ENCODE results near the gene NEDD4L.

The NEDD4L gene

DNA sequence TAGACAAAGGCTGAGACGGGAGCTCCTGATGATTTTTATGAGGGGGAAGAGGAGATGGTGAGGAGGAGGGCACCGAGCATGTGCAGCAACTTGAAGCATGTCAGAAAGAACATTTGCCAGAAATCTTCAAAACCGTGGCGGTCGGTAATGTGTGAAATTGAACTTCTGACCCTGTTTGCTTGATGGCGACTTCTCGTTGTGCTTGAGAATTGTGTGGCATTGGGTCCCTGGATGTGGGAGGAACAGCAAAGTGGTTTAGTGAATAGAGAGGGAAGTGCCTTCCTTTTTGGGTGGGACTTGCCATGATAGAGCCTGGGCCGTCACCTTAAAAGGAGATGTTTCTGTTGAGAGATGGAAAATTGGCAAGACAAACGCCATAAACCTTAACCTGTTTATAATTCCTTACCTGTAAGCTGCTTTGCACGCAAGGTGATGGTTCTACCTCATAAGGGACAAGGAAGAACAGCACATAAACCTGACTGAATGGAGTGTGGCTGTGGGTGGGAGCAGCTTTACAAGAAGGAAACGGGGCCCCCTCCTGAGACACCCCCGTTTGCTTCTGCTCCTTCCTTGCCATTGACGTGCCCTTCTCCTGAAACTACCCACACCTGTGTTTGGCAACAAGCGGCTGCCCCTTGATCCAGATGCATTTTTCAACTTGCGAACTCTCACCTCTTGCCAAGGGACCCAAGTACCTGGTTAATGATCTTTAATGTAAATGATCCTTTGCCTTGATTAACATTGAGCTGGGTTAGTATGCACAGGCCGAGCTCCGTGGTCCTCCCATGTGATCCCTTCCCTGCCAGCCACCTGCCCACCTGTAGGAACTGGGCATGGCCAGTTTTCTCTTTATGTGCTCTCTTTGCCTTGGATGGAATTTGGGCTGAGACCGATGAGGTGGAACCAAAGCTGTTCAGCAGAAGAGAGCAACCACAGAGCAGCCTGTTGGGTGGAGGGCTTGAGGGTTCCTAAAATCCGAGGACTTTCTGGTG lies 153.2 kb downstream of the NEDD4L start:
- Histone ChIP-seq H3K9me3 (ENCODE audit: severe bottlenecking) (no peaks in the 10 kb centered on the region), H3K4me3 (ENCODE audit: low read depth, low read length) (no peak overlapping the region), H3K27ac (no peak overlapping the region), H3K27me3 (ENCODE audit: insufficient read depth, low read depth, severe bottlenecking) (no peaks in the 10 kb centered on the region), H3K36me3 (no peaks in the 10 kb centered on the region)
- no peak for DNase-seq
- TF ChIP-seq, protein P1, sequence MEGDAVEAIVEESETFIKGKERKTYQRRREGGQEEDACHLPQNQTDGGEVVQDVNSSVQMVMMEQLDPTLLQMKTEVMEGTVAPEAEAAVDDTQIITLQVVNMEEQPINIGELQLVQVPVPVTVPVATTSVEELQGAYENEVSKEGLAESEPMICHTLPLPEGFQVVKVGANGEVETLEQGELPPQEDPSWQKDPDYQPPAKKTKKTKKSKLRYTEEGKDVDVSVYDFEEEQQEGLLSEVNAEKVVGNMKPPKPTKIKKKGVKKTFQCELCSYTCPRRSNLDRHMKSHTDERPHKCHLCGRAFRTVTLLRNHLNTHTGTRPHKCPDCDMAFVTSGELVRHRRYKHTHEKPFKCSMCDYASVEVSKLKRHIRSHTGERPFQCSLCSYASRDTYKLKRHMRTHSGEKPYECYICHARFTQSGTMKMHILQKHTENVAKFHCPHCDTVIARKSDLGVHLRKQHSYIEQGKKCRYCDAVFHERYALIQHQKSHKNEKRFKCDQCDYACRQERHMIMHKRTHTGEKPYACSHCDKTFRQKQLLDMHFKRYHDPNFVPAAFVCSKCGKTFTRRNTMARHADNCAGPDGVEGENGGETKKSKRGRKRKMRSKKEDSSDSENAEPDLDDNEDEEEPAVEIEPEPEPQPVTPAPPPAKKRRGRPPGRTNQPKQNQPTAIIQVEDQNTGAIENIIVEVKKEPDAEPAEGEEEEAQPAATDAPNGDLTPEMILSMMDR (IDR thresholded peaks at IDR 0.05; ENCODE audit: low read depth, low read length) = no peak

DNA sequence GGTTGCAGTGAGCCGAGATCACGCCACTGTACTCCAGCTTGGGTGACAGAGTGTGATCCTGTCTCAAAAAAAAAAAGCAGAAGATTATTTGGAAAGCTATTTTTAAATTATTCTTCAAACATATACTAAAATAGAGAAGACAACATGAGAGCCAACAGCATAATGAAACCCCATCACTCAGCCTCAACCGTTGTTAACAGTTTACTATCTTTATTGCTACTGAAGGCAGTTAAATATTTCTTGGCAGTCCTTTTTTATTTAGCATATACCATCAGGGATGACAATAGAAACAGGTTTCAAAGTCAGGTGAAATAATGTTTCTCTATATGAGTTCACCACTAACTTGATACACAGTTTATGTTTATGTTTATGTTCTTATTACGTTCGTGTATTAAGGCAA lies 157.2 kb downstream of the NEDD4L start:
- no peaks in the 10 kb centered on the region for H3K9me3 ChIP-seq (ENCODE audit: severe bottlenecking)
- TF ChIP-seq, protein P1 (IDR thresholded peaks at IDR 0.05; ENCODE audit: low read depth, low read length) = no peak

DNA sequence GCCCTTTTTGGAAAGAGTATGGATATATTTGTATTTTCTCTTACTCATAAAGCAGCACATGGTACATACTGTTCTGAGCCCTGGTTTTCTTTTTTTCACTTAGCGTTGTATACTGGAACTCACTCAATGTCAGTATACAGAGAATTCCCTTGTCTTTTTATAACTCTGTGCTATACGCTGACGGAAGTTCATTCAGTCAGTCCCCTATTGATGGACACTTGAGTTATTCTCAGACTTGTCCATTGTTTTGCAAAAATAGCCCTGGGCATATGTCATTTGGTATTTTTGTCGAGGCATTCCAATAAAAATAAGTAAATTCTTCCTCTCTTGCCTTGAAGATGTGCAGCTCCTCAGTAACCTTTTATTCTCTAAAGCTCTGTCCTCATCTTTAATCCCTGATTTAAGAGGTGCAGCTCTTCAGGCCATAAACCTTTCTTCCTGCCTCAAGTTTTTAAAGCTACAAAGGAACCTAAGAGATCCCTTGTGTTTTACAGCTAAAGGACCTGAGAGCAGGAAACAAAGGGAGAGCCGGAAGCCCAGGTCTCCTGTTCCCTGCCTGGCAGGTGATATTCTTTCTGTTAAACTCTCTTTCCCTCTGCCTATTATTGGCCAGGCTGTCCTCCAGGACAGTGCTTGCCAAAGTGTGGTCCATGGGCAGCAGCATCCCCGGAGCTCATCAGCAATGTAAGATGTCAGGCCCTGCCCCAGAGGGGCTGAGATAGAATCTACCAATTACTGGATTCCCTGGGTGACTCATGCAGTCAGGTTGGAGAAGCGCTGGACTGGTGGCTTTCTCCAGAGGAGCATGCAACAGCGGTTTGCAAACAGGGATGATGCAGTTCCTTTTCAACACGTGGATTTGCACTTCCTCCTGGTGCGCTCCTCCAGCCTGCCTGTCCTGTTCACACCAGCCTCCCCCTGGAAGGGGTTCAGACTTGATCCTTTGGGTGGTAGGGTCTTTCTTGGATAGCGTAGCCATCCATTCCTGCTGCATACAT lies 158.0 kb downstream of the NEDD4L start:
- TF ChIP-seq, protein P1 (IDR thresholded peaks at IDR 0.05; ENCODE audit: low read depth, low read length) = no peak
- no peaks in the 10 kb centered on the region for H3K9me3 ChIP-seq (ENCODE audit: severe bottlenecking)
- no peak for DNase-seq
- no peaks in the 10 kb centered on the region for H3K27me3 ChIP-seq (ENCODE audit: insufficient read depth, low read depth, severe bottlenecking)
- no peak overlapping the region for H3K27ac ChIP-seq
- no peaks in the 10 kb centered on the region; the same call in 1 of the 2 replicates for H3K36me3 ChIP-seq
- H3K4me3 ChIP-seq (ENCODE audit: low read depth, low read length) = no peak overlapping the region

More for the DNA sequence above, 157.2 kb downstream of the NEDD4L start:
- no peak for DNase-seq
- no peaks in the 10 kb centered on the region; the same call in 1 of the 2 replicates for H3K36me3 ChIP-seq
- H3K27me3 ChIP-seq (ENCODE audit: insufficient read depth, low read depth, severe bottlenecking) = no peaks in the 10 kb centered on the region
- H3K4me3 ChIP-seq (ENCODE audit: low read depth, low read length) = no peak overlapping the region
- H3K27ac ChIP-seq = no peak overlapping the region

DNA sequence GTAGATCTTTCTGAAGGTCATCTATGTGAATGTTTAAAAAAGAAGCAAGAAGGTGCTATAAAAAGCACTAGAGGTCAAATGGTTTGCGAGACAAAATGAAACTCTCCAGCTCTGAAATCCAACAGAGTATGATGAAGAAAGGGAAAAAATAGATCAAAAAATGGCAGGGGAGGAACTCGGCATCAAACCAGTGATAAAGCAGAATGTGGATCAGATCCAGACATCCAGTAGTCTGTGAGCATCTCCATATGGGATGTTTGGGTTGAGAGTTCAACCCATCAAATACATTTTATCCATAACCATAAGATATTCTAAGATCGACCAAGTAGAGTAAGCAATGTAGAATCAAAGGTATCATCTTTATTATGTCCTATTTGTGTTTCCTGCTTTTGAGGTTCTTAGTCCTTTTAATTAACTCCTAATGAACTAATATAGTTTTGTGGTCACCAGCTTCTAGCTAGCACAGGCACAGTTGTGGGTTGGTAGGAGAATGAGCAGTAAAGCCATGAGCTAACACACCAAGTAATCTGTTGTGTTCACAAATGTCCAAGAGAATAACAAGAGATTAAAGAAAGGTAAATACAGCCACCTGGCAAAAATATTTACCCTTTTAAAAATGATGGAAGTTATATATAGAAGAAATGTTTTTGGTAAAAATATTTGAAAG lies 160.9 kb downstream of the NEDD4L start:
- Histone ChIP-seq H3K27ac (no peak overlapping the region), H3K27me3 (ENCODE audit: insufficient read depth, low read depth, severe bottlenecking) (no peaks in the 10 kb centered on the region), H3K36me3 (no peaks in the 10 kb centered on the region; the same call in 1 of the 2 replicates), H3K4me3 (ENCODE audit: low read depth, low read length) (no peak overlapping the region), H3K9me3 (ENCODE audit: severe bottlenecking) (no peaks in the 10 kb centered on the region)
- DNase-seq = no peak
- TF ChIP-seq, protein P1 (IDR thresholded peaks at IDR 0.05; ENCODE audit: low read depth, low read length) = no peak

DNA sequence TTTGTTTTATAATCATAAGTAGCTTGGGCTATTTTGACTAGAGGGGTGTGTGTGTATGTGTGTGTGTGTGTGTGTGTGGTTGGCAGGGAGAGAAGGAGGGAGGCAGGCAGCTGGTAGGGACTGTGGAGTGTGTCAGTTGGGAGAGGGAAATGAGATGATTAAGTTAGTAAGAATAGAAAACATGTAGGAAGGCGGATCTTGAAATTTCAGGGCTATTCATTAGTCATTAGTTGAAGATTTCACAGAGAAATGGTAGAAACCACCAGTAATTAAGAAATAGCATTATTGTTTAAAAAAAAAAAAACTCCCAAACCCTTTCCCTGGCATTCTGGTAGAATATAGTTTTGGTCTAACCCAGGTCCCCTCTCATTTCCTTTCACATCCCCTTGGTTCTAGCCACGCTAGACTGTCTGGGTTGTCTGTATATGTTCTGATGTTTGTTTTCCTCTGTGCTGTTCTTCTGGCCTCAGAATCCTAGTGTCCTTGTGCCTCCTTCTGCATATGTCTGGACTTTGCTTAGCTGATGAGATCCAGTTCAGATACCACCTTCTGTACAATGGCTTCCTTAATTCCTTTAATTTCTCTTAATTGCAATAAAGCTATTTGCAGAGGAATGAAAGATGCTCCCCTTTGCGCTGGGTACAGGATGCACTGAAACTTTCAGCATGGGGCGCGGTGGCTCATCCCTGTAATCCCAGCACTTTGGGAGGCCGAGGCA lies 161.6 kb downstream of the NEDD4L start:
- DNase-seq = no peak
- no peaks in the 10 kb centered on the region for H3K9me3 ChIP-seq (ENCODE audit: severe bottlenecking)
- no peak overlapping the region for H3K27ac ChIP-seq
- TF ChIP-seq, protein P1 (IDR thresholded peaks at IDR 0.05; ENCODE audit: low read depth, low read length) = no peak
- H3K27me3 ChIP-seq (ENCODE audit: insufficient read depth, low read depth, severe bottlenecking) = no peaks in the 10 kb centered on the region
- H3K4me3 ChIP-seq (ENCODE audit: low read depth, low read length) = no peak overlapping the region
- H3K36me3 ChIP-seq = no peaks in the 10 kb centered on the region; the same call in 1 of the 2 replicates

Data from WERI-Rb-1 (cell line).